Measurements from ENCODE around the gene BGLAP.
"Not testable (repeated sequence)": the region's sequence is repeated elsewhere in the genome, so short reads cannot be mapped to it uniquely, and the experiment has no call there.

The BGLAP gene

GRCh38 chr1:156241926-156242325, at the start of gene BGLAP:
Gene BGLAP, plus strand, starts transcription at chr1:156242184. Its CDS starts 48 bp downstream, at chr1:156242232.
- DNase-seq, result no peak

GRCh38 chr1:156193208-156193487, 48.8 kb upstream of the BGLAP start:
- peak; percentile 24 to 47 for DNase-seq

GRCh38 chr1:156193488-156194299, 48.3 kb upstream of the BGLAP start, which contains the start of gene SLC25A44:
Gene SLC25A44, plus strand, starts transcription at chr1:156194104. Its CDS starts 5,744 bp downstream, at chr1:156199848.
- DNase-seq, result peak; percentile 98

DNA sequence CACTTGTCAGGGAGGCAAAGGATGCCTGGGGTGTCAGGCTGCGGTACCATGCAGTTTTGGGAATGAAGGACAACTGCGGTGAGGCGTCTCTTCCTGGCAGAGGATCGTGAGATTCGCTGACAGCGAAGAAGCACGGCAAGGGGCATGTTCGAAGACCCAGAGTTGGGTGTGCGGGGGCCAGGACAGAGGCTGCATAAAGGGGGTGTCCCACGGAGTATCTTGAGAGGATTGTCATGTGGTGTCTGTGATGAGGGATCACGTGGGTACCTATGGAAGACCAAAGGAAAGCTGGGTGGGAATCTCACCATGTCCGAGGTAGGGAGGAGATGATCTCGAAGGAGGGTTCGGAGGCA, 47.7 kb upstream of the BGLAP start:
- no peak for DNase-seq

GRCh38 chr1:156195853-156196252, 46.1 kb upstream of the BGLAP start:
- no peak for DNase-seq

DNA sequence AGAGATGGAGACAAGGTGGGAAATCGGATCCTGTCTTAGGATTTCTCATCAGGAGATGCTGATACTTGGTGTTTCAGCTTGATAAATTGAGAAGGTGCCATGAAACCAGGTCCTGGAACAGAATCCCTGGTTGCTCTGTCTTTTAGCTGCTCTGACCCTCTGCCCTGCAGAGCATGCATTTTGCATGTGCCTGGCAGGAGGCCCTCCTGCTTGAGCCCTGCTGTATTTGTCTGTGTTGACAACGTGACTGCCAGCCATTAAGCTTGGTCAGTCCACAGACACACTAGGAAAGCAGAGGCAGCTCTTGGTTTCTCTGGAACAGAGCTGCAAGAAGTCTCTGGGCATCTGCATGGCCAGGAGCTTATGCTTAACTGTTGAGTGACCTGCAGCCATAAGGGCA, 45.5 kb upstream of the BGLAP start:
- DNase-seq, result no peak

DNA sequence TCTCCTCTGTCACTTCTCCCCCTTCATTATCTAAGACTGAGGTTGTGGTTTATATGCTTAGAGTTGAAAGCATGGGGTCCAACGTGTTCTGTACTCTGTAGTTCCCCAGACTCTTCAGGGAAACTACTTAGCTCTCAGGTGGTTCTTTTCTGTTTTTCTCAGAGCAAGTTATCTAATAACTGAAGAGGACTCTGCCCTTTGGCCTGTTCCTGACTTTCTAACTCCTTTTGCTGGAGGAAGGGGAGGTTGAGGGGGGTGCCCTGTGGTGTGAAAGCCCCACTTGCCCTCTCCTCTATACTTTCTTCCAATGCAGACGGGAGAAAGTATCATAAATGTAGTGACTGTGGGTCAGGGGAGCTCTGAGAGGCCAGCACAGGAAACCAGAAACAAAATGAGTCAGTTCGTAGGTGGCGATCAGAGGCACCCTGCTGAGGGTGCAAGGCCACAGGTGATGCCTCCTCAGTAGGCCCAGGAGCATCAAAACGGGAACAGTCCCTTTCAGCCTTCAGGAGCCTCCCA, 43.1 kb upstream of the BGLAP start:
- no peak for DNase-seq

GRCh38 chr1:156200044-156200443, 41.9 kb upstream of the BGLAP start:
- DNase-seq, result no peak

GRCh38 chr1:156203331-156203730, 38.7 kb upstream of the BGLAP start:
- DNase-seq, result no peak

GRCh38 chr1:156204686-156205085, 37.3 kb upstream of the BGLAP start:
- DNase-seq, result no peak

- no peak for DNase-seq
Measured at GRCh38 chr1:156211243-156211642, 30.7 kb upstream of the BGLAP start.

DNA sequence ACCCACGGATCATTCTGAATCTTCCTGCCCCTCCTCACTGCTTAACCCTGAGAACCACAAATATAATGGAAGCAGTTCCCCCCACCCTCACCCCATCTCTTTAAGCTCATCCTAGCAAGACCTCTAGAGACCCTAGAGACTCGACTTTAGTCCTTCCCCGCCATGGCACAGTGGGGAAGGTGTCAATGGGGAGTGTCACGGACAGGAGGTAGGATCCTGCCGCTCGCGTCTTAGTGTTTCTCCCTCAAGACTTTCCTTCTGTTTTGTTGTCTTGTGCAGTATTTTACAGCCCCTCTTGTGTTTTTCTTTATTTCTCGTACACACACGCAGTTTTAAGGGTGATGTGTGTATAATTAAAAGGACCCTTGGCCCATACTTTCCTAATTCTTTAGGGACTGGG, 29.9 kb upstream of the BGLAP start:
- no peak for DNase-seq

GRCh38 chr1:156212833-156213643, 28.9 kb upstream of the BGLAP start, which contains the start of gene PMF1:
Gene PMF1, plus strand, starts transcription at chr1:156213007. Its CDS starts 9 bp downstream, at chr1:156213016.
- DNase-seq, result peak; percentile 94 to 95

DNA sequence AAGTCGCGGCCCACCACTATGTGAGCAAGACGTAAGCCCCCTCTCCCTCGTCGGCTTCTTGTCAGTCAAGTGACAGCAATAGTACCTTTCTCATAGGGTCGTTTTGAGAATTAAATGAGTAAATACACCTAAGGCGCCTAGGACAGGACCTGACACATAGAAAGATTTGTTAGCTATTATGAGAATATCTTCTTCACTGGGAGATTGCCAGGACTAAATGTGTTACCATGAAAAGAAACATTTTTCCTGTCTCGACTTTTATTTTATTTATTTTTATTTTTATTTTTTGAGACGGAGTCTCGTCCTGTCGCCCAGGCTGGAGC, 28.4 kb upstream of the BGLAP start:
- no peak for DNase-seq

DNA sequence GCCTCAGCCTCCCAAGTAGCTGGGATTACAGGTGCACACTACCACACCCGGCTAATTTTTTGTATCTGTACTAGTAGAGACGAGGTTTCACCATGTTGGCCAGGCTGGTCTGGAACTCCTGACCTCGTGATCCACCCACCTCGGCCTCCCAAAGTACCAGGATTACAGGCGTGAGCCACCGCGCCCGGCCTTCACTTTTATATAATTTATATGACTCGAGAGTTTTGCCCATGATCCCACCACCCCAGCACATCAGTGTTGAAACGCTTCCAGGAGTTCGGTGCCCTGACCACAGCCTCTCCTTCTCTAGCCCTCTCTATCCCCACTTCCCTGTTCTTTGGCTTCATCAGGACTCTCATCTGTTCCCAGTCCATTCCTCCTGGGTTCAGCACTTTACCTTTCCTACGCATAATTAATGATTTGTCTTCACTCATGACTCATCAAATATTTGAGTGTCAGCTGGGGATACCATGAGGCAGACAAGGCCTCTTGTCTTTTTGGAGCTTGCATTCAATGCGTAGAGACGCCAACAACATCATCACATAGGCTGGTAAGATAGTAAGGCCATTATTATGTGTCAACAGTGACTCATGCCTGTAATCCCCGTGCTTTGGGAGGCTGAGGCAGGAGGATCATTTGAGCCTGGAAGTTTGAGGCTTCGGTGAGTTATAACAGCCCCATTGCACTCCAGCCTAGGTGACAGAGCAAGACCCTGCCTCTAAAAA, 27.8 kb upstream of the BGLAP start:
- no peak for DNase-seq

- not testable (repeated sequence) for DNase-seq
Measured at GRCh38 chr1:156216361-156217086, 25.5 kb upstream of the BGLAP start.

DNA sequence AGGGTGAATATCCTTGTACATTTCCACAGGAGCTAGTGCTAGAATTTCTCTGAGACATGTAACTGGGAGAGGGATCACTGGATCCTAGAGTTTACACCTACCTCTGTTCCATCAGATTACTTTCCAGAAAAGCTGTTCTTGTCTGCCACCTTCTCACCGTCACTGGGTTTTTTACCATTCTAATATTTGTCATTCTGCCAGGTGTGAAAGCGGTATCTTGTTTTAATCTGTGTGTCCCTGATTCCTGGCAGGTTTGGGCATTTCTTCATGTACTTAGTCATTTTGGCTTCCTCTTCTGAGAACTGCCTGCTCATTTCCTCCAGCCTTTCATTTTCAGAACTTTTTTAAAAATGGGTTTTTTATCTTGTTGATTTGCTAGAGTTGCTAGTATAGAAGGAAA, 24.1 kb upstream of the BGLAP start:
- peak; percentile 17 to 26 for DNase-seq

DNA sequence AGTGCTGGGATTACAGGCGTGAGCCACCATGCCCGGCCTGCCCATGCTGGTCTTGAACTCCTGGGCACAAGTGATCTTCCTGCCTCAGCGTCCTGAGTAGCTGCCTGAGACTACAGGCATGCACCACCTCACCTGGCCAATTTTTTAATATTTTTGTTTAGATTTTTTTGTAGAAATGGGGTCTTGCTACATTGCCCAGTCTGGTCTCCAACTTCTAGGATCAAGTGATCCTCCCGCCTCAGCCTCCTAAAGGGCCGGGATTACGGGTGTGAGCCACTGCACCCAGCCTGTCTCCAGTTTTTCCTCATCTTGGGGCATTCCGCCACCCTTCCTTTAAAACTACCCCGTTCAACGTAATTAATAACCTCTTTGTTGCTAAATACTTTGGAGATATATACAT, 21.8 kb upstream of the BGLAP start:
- DNase-seq, result no peak

GRCh38 chr1:156221986-156222692, 19.8 kb upstream of the BGLAP start:
- DNase-seq, result no peak

GRCh38 chr1:156225677-156226014, 16.3 kb upstream of the BGLAP start:
- no peak for DNase-seq

- DNase-seq, result no peak
Measured at GRCh38 chr1:156226116-156226538, 15.9 kb upstream of the BGLAP start.

GRCh38 chr1:156226782-156227181, 15.2 kb upstream of the BGLAP start:
- DNase-seq, result no peak
